C4-2B (cell line): ENCODE measurements around the gene IGFBP7.

ENCODE experiments used
- H3K27ac ChIP-seq: fragments of 450-650 bp; 2 replicates; pipeline ENCODE4 v1.5.1; 2017
- CTCF ChIP-seq: fragments of 450-650 bp; conservative IDR thresholded peaks from 2 replicates; pipeline ENCODE4 v1.5.1; 2017; ENCODE audit warnings: mild to moderate bottlenecking
- ZFX ChIP-seq: fragments of 450-650 bp; IDR thresholded peaks from 2 replicates; pipeline ENCODE4 v1.6.1; 2017

The IGFBP7 gene

GRCh38 chr4:57129477-57129876 is 19.3 kb upstream of the IGFBP7 start:
- TF ChIP-seq ZFX (no peak), CTCF (no peak)
- H3K27ac ChIP-seq: no peak overlapping the region

- TF ChIP-seq ZFX (no peak), CTCF (no peak)
- no peak overlapping the region for H3K27ac ChIP-seq
These were observed 17.2 kb upstream of the IGFBP7 start for GRCh38 chr4:57127361-57127760.

GRCh38 chr4:57125996-57126395 is 15.8 kb upstream of the IGFBP7 start:
- H3K27ac ChIP-seq: no peak overlapping the region
- TF ChIP-seq CTCF (no peak), ZFX (no peak)

DNA sequence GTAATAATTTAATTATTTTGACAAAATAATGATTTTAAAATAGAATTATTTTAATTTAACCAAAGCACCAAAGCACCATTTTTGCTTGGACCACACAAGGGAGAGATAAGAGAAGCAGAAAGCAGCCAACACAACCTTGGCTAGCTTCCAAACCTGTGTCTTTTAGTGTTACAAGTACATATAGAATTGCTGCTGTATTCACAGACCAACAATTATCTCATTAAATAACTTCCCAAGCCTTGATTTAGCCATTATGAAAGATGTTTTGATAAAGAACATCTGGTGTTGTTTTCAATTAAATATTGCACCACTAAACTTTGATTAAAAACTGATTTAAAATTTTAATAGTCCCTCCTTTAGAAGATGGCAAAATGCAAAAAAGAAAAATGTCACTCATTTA is 14.0 kb upstream of the IGFBP7 start:
- H3K27ac ChIP-seq: no peak overlapping the region
- TF ChIP-seq ZFX (no peak), CTCF (no peak)

GRCh38 chr4:57122959-57123358 is 12.8 kb upstream of the IGFBP7 start:
- TF ChIP-seq CTCF (no peak), ZFX (no peak)

DNA sequence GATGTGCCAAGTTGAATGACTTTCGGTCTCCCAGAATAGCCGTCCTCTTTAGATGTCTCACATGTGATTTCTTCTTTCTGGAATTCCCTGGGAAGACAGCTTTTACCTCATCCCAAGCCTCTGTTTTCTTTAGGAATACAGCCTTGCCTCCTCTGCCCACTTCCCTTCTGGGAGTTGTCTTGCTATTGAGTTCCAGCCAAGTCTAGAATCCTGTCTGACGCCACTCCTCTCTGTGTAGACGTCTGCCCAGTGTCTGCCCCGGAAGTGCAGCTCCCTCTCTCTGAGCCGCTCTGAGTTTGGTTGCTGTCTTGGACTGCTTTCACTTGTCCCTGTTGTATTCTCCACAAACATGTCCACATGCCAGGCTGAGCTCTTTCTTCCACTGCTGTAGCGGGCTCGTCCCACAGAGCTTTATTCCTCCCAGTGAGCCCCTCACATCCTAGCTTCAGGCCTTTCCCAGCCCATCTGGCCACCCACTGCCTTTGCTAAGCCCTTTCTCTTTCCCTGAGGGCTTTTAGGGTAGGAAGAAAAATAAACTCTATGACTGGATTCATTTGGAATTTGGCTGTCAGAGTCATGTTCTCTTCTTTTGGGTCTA is 9.0 kb upstream of the IGFBP7 start:
- H3K27ac ChIP-seq: peak overlapping the region; percentile 15; the same call in 1 of the 2 replicates

More at GRCh38 chr4:57122959-57123358, 12.8 kb upstream of the IGFBP7 start:
- no peak overlapping the region for H3K27ac ChIP-seq

GRCh38 chr4:57117491-57117890 is 7.3 kb upstream of the IGFBP7 start:
- TF ChIP-seq ZFX (no peak), CTCF (no peak)
- no peak overlapping the region for H3K27ac ChIP-seq

More for the DNA sequence above, 9.0 kb upstream of the IGFBP7 start:
- TF ChIP-seq ZFX: no peak
- TF ChIP-seq CTCF: no peak
